GDM1 (cell line): Measurements from ENCODE around the gene AGO3.
A peak's percentile ranks its signal among the peaks of the same experiment; 100 is the strongest.

Source experiments
- DNase-seq: peaks from one replicate; lab custom pipeline; 2025; lab: John Stamatoyannopoulos, UW

AGO3 gene

GRCh38 chr1:36083635-36084496 is 153.0 kb downstream of the AGO3 start, which contains the start of gene TEKT2:
TEKT2 (plus strand) TSS chr1:36084094; CDS start chr1:36084922, 828 bp downstream.
- no peak for DNase-seq

- DNase-seq: no peak
Observed at GRCh38 chr1:36084497-36085115, 153.7 kb downstream of the AGO3 start.

GRCh38 chr1:36085126-36085525 is 154.2 kb downstream of the AGO3 start:
- no peak for DNase-seq

GRCh38 chr1:36085686-36086526 is 155.0 kb downstream of the AGO3 start:
- DNase-seq: no peak

- no peak for DNase-seq
Observed at GRCh38 chr1:36086529-36087232, 155.8 kb downstream of the AGO3 start.

- DNase-seq: no peak
Observed at GRCh38 chr1:36087233-36088123, 156.6 kb downstream of the AGO3 start.

- DNase-seq: no peak
Observed at GRCh38 chr1:36088265-36088576, 157.3 kb downstream of the AGO3 start.

- DNase-seq: peak; percentile 82
Observed at GRCh38 chr1:36088577-36089392, 157.9 kb downstream of the AGO3 start, which contains the start of gene ADPRS. ADPRS (plus strand) TSS chr1:36088892; CDS start chr1:36088905, 13 bp downstream.

GRCh38 chr1:36089393-36090121 is 158.7 kb downstream of the AGO3 start:
- no peak for DNase-seq

GRCh38 chr1:36091141-36091540 is 160.2 kb downstream of the AGO3 start:
- DNase-seq: no peak

GRCh38 chr1:36091698-36092097 is 160.8 kb downstream of the AGO3 start:
- no peak for DNase-seq

- no peak for DNase-seq
Observed at GRCh38 chr1:36092166-36092797, 161.4 kb downstream of the AGO3 start.

- DNase-seq: no peak
Observed at GRCh38 chr1:36092798-36093185, 161.9 kb downstream of the AGO3 start.

GRCh38 chr1:36093226-36093625 is 162.3 kb downstream of the AGO3 start:
- no peak for DNase-seq

GRCh38 chr1:36093929-36094328 is 163.0 kb downstream of the AGO3 start:
- no peak for DNase-seq

GRCh38 chr1:36094621-36095061 is 163.7 kb downstream of the AGO3 start:
- DNase-seq: no peak

- peak; percentile 17 for DNase-seq
Observed at GRCh38 chr1:36095760-36096405, 165.0 kb downstream of the AGO3 start.
